ENCODE data around the gene IGFN1. TPM values are rescaled to one million over a fixed set of nuclear protein-coding genes. Genes with fewer than 3 reads are reported as not detected.

The IGFN1 gene
- total and polyA plus RNA-seq, 9 of the 15 experiments (the other 6 are each of a cell fraction or from before 2014, with no cell fraction given) = 0.04 TPM; not detected in 8

- TF ChIP-seq ATF3 (IDR thresholded peaks at IDR 0.05) = no peak
- no peak for TF ChIP-seq ATF3 (CRISPR knock-in tag; conservative IDR thresholded peaks at IDR 0.05)
- no peak for TF ChIP-seq MBD2 (IDR thresholded peaks at IDR 0.05; ENCODE audit: borderline replicate concordance, low read depth)
- no peak for TF ChIP-seq JUND (IDR thresholded peaks at IDR 0.05; ENCODE audit: borderline replicate concordance, low read depth, low read length)
- no peak for TF ChIP-seq JUND (tag; IDR thresholded peaks at IDR 0.05; ENCODE audit: borderline replicate concordance, low read depth, low read length)
- no peak for TF ChIP-seq MED1 (CRISPR knock-in tag; IDR thresholded peaks at IDR 0.05; ENCODE audit: borderline replicate concordance)
- TF ChIP-seq TCF7L2 (IDR thresholded peaks at IDR 0.05; ENCODE audit: low read depth, low read length) = no peak
- TF ChIP-seq ZFP36 (IDR thresholded peaks at IDR 0.05; ENCODE audit: low read depth, low read length, partially characterized antibody) = no peak
- TF ChIP-seq KLF10 (CRISPR knock-in tag; IDR thresholded peaks at IDR 0.05) = no peak
- no peak for TF ChIP-seq PHF8 (IDR thresholded peaks at IDR 0.05; ENCODE audit: borderline replicate concordance, low read length)
- TF ChIP-seq SUPT5H (IDR thresholded peaks at IDR 0.05) = no peak
- TF ChIP-seq ELF4 (CRISPR knock-in tag; IDR thresholded peaks at IDR 0.05) = no peak
- TF ChIP-seq HSF4 (CRISPR knock-in tag; IDR thresholded peaks at IDR 0.05; ENCODE audit: borderline replicate concordance) = no peak
Observed at GRCh38 chr1:201206176-201206575, 15.6 kb downstream of the IGFN1 start (continued).

- ATAC-seq = no peak
- intact Hi-C loops (cut with micrococcal nuclease) (no loop called here), in situ Hi-C loops (cut with MboI) (no loop called here)
- Histone ChIP-seq H3K9me1 (ENCODE audit: control insufficient read depth, insufficient read depth, low read length) (no peaks in the 10 kb centered on the region), H3K27ac (ENCODE audit: extremely low read depth, low read depth, low read length) (no peak overlapping the region), H3K9ac (ENCODE audit: insufficient read depth in 1 of 2, low read depth in 2 of 2, low read length in 2 of 2) (no peak overlapping the region), H3K4me3 (no peak overlapping the region), H2AFZ (ENCODE audit: low read depth, low read length) (no peak overlapping the region), H3K27me3 (ENCODE audit: control insufficient read depth in 2 of 2, insufficient read depth in 2 of 2, low read length in 2 of 2) (peaks cover 24 to 49% of the 10 kb centered on the region in 2 experiments; a peak in 4 of 5 replicates), H3K9me3 (replicated peaks; ENCODE audit: control insufficient read depth, insufficient read depth, low read depth, low read length) (no peaks in the 10 kb centered on the region), H3K36me3 (ENCODE audit: control insufficient read depth, insufficient read depth, low read length) (no peaks in the 10 kb centered on the region), H3K4me2 (ENCODE audit: insufficient read depth, low read length) (no peak overlapping the region), H4K20me1 (replicated peaks; ENCODE audit: control insufficient read depth, insufficient read depth, low read length) (peaks cover 9% of the 10 kb centered on the region), H3K79me2 (ENCODE audit: control insufficient read depth, insufficient read depth, low read length) (no peaks in the 10 kb centered on the region), H3K4me1 (replicated peaks in 1 of 2; ENCODE audit: control insufficient read depth in 2 of 2, insufficient read depth in 2 of 2, low read length in 2 of 2) (no peaks in the 10 kb centered on the region)
- TF ChIP-seq TGIF2 (CRISPR knock-in tag; IDR thresholded peaks at IDR 0.05) (no peak), HNRNPUL1 (IDR thresholded peaks at IDR 0.05; ENCODE audit: low read length) (no peak)
- POLR2A ChIA-PET = interaction anchor here (1.3 to 1.4 kb wide), 2 partner anchors 9 to 71 kb away, joined by 3 read pairs; no protein-coding TSS in a partner anchor
- FAIRE-seq = no peak
- CTCF ChIA-PET (ENCODE audit: low intra/inter-chr PET ratio) = no interaction called here
- no peak for DNase-seq (ENCODE audit: extremely low read depth in 1 of 4, low spot score in 3 of 4)
- no TSS peak for BruUV-seq (replicated peaks)
- 0% methylated on average over 3 of the region's 3 CpGs for WGBS (ENCODE audit: insufficient coverage, low coverage, missing lambda C conversion rate)
Observed at GRCh38 chr1:201207046-201207445, 16.4 kb downstream of the IGFN1 start.

Measured in K562 (cell line).